Hematopoietic multipotent progenitor cell treated with erythropoietin and hydrocortisone succinate and interleukin-3 and kit ligand, for 8 days (in vitro differentiated cells): ENCODE results near the gene TBC1D24.
"Not testable (repeated sequence)": the region's sequence is repeated elsewhere in the genome, so short reads cannot be mapped to it uniquely, and the experiment has no call there.

Experiments used
- DNase-seq: peaks from one replicate; pipeline ENCODE4 v3.0.0-alpha.2; 2015

The TBC1D24 gene

GRCh38 chr16:2533912-2534311, 59.0 kb downstream of the TBC1D24 start:
- DNase-seq: no peak

GRCh38 chr16:2534335-2534734, 59.4 kb downstream of the TBC1D24 start:
- not testable (repeated sequence) for DNase-seq

- DNase-seq: no peak
Measured at GRCh38 chr16:2535625-2536013, 60.7 kb downstream of the TBC1D24 start.

DNA sequence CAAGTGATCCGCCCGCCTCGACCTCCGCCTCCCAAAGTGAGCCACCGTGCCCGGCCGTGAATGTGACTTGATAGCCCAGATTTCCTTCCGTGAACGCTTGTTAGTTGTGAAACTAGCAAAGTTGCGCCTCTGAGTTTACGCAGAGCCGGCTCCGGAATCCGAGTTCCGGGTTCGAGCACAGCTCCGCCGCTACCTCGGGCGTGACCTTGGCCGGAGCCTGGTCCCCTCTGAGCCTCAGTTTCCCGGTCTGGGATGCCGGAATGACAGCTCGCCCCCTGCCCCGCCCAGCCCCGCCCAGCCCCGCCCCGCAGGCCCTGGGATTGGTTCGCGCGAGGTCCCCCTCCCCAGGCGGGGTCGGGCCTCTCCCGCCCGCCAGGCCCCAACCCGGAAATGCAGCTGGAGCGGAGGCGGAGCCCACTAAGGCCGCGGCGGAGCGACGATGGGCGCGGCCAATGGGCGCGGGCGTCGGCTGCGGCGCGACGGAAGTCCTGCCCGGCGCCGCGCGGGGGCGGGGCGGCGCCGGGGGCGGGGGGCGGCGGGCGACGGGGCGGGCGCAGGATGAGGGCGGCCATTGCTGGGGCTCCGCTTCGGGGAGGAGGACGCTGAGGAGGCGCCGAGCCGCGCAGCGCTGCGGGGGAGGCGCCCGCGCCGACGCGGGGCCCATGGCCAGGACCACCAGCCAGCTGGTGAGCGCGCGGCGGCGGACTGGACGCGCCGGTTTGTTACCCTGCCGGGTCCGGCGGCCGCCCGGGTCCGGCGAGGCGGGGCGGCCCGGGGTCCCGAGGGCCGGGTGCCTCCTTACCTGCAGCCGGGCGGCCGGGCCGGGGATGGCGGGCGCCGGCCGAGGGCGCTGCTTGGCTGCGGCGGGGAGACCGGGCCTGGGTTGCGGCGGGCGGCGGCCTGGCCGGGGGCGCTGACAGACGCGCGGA, 62.8 kb downstream of the TBC1D24 start, which contains the start of gene PDPK1:
PDPK1 (plus strand) TSS at position 571 of the 929 bp plus-strand sequence; CDS start at position 663, 92 bp downstream.
- DNase-seq: peak; percentile 94

DNA sequence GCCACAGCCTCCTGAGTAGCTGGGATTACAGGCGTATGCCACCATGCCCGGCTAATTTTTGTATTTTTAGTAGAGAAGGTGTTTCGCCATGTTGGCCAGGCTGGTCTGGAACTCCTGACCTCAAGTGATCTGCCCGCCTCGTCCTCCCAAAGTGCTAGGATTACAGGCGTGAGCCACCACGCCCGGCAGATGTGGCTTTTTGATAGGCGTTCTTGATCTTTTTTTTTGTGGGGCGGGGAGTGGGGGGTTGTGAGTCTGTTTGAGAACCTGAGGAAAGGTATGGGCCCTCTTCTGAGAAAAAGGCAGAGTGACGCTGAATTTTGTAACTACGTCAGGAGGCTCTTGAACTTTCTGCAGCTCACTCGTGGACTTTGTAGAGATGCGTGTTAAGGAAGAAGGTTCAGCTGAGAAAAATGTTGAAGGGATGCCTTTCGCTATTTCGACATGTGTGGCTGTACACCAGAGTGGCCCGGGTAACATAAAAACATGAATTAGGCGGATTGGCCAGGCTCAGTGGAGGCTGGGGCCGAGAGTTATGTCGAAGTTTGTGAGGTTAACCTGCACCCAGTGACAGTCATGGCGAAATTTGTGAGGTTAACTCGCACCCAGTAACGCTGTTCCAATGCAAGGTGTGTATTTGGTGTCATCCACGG, 64.4 kb downstream of the TBC1D24 start:
- DNase-seq: peak; percentile 53

- peak; percentile 42 for DNase-seq
Measured at GRCh38 chr16:2539845-2540458, 65.0 kb downstream of the TBC1D24 start.

DNA sequence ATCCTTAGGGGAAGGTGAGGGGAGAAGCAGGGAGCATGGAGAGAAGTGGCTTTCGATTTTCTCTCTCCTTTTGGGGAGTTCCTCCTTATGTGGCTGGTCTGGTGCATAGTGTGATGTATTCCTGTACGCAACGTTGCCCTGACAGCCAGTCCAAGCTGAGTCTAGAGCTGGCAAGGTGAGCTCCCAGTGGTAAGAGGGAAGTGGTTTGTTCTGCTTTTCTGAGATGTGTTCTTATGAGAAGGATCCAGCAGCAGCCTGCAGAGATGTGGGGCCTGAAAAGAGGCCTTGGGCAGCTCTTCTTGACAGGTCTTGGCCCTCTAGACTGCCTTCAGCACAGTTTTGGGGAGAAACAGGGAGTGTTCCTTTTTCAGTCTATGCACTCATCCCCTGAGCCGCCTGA, 66.0 kb downstream of the TBC1D24 start:
- not testable (repeated sequence) for DNase-seq

GRCh38 chr16:2541409-2541808, 66.5 kb downstream of the TBC1D24 start:
- DNase-seq: not testable (repeated sequence)

- DNase-seq: not testable (repeated sequence)
Measured at GRCh38 chr16:2543771-2544170, 68.8 kb downstream of the TBC1D24 start.

- DNase-seq: not testable (repeated sequence)
Measured at GRCh38 chr16:2550283-2550878, 75.5 kb downstream of the TBC1D24 start.

DNA sequence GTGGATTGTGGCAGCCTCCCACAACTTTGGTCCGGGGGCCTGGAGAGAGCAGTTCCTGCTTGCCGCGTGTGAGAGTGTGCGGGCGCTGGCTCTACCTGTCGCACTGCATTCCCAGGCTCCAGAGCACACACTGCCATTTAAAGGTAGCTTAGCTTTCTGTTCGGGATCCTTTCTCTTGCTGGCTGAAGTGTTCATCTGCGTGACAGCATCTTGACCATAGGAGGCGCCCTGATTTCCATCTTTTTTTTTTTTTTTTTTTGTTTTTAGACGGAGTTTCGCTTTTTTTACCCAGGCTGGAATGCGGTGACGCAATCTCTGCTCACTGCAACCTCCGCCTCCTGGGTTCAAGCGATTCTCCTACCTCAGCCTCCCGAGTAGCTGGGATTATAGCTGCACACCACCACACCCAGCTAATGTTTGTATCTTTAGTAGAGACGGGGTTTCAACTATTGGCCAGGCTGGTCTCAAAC, 76.5 kb downstream of the TBC1D24 start:
- not testable (repeated sequence) for DNase-seq

DNA sequence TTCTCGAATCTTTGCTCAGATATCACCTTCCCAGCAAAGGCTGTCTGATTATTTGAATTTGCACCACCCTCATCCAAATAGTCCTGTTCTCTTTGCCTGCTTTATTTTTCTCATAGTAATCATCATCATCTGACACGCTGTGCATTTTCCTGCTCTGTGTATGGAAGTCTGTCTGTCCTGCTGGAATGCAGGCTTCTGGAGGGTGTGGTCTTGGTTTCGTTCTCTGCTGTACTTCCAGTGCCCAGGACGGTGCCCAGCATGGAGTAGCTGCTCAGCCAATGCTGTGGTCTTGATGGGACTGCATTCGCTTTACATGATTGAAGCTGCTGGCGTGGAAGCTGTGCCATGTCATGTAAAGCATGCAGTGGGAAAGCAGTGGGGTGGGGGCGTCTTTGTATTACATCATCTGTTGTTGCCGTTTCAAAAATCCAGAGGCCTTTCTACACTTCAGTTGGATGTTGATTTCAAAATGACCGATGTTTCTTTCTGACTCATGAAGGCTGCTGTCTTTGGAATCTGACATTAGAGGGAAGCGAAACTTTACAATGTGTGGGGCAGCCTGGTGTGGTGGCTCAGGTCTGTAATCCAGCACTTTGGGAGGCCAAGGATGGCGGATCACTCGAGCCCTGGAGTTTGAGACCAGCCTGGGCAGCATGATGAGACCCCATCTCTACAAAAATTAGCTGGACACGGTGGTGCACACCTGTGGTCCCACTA, 79.9 kb downstream of the TBC1D24 start:
- not testable (repeated sequence) for DNase-seq
